GM23248 (cell line): ENCODE measurements around the gene MTPN. TPM values are rescaled to one million over a fixed set of nuclear protein-coding genes. Genes with fewer than 3 reads are reported as not detected.

Experiments
- DNase-seq: peaks from one replicate; pipeline ENCODE4 v3.0.0-alpha.2; 2015
- H2AFZ ChIP-seq: fragments of 200-600 bp; sonication (generic); 2 replicates; pipeline ENCODE4 v1.6.1; 2016; ENCODE audit warnings: antibody characterized with exemption
- H3F3A ChIP-seq: fragments of 200-600 bp; sonication (generic); 2 replicates; pipeline ENCODE4 v1.6.1; 2016; ENCODE audit warnings: mild to moderate bottlenecking, antibody characterized with exemption, mixed run types; ENCODE audit not compliant: insufficient read depth
- H3K27ac ChIP-seq: fragments of 200-600 bp; sonication (generic); 2 replicates; pipeline ENCODE4 v1.5.1; 2016; ENCODE audit warnings: mild to moderate bottlenecking
- H3K27me3 ChIP-seq: fragments of 200-600 bp; sonication (generic); replicated peaks from 2 replicates; pipeline ENCODE4 v1.6.1; 2016; ENCODE audit warnings: mild to moderate bottlenecking; ENCODE audit not compliant: insufficient read depth
- H3K36me3 ChIP-seq: fragments of 200-600 bp; sonication (generic); 2 replicates; pipeline ENCODE4 v1.6.1; 2016; ENCODE audit warnings: low read depth, mild to moderate bottlenecking
- H3K4me1 ChIP-seq: fragments of 200-600 bp; sonication (generic); 2 replicates; pipeline ENCODE4 v1.6.1; 2016; ENCODE audit warnings: mild to moderate bottlenecking; ENCODE audit not compliant: insufficient read depth
- H3K4me2 ChIP-seq: fragments of 200-600 bp; sonication (generic); one replicate; pipeline ENCODE4 v1.6.1; 2016; ENCODE audit warnings: mild to moderate bottlenecking; ENCODE audit not compliant: unreplicated experiment
- H3K4me3 ChIP-seq: fragments of 200-600 bp; sonication (generic); 2 replicates; pipeline ENCODE4 v1.5.1; 2016; ENCODE audit warnings: mild to moderate bottlenecking
- H3K79me2 ChIP-seq: fragments of 200-600 bp; sonication (generic); 2 replicates; pipeline ENCODE4 v1.6.1; 2016; ENCODE audit warnings: mild to moderate bottlenecking; ENCODE audit not compliant: insufficient read depth
- H3K9ac ChIP-seq: fragments of 200-600 bp; sonication (generic); 2 replicates; pipeline ENCODE4 v1.6.1; 2016; ENCODE audit warnings: mild to moderate bottlenecking
- H3K9me2 ChIP-seq: fragments of 200-600 bp; sonication (generic); 2 replicates; pipeline ENCODE4 v1.6.1; 2016; ENCODE audit warnings: mixed run types, mild to moderate bottlenecking, moderate library complexity; ENCODE audit not compliant: insufficient read depth
- H3K9me3 ChIP-seq: fragments of 200-600 bp; sonication (generic); one replicate; pipeline ENCODE4 v1.6.1; 2017; ENCODE audit warnings: low read depth
- H4K20me1 ChIP-seq: fragments of 200-600 bp; sonication (generic); 2 replicates; pipeline ENCODE4 v1.6.0; 2016; ENCODE audit not compliant: insufficient read depth
- EZH2 ChIP-seq: fragments of 200-600 bp; sonication (generic); IDR thresholded peaks from 2 replicates; pipeline ENCODE4 v1.6.1; 2018; ENCODE audit warnings: antibody characterized with exemption, mild to moderate bottlenecking; ENCODE audit not compliant: insufficient read depth, poor library complexity, severe bottlenecking
- EZH2phosphoT487 ChIP-seq: fragments of 200-600 bp; sonication (generic); IDR thresholded peaks from 2 replicates; pipeline ENCODE4 v1.6.1; 2018; ENCODE audit warnings: antibody characterized with exemption, moderate library complexity, mild to moderate bottlenecking, low read depth; ENCODE audit not compliant: insufficient read depth
- WGBS, 2 experiments: methylation state at CpG; one replicate each; pipeline ENCODE4 v1.1.6; 2015 to 2017; ENCODE audit warnings: low lambda C conversion rate in 2 of 2, low coverage in 1 of 2; ENCODE audit errors: missing lambda C conversion rate in 2 of 2; 5-methylcytosine and 5-hydroxymethylcytosine counted together
- in situ Hi-C: fragments of 300-500 bp; cut with MboI; formaldehyde crosslinking; loops from 2 replicates; pipeline ENCODE4 v1.15.0; 2020
- polyA plus RNA-seq: library from polyadenylated mRNA; unstranded; fragments of >200 nt; fragmentation: Nextera tagmentation; extraction: Ambion mirVana; gene quantifications from 2 replicates; pipeline ENCODE4 v1.2.1, GENCODE V29; 2016
- total RNA-seq: library from RNA; depleted of rRNA; stranded (reverse); fragments of >200 nt; shearing (Covaris generic); gene quantifications from 2 replicates; pipeline ENCODE4 v1.2.3, GENCODE V29; 2014

MTPN gene
- total and polyA plus RNA-seq, 2 experiments from 2014 or later, result 133 to 145 TPM

DNA sequence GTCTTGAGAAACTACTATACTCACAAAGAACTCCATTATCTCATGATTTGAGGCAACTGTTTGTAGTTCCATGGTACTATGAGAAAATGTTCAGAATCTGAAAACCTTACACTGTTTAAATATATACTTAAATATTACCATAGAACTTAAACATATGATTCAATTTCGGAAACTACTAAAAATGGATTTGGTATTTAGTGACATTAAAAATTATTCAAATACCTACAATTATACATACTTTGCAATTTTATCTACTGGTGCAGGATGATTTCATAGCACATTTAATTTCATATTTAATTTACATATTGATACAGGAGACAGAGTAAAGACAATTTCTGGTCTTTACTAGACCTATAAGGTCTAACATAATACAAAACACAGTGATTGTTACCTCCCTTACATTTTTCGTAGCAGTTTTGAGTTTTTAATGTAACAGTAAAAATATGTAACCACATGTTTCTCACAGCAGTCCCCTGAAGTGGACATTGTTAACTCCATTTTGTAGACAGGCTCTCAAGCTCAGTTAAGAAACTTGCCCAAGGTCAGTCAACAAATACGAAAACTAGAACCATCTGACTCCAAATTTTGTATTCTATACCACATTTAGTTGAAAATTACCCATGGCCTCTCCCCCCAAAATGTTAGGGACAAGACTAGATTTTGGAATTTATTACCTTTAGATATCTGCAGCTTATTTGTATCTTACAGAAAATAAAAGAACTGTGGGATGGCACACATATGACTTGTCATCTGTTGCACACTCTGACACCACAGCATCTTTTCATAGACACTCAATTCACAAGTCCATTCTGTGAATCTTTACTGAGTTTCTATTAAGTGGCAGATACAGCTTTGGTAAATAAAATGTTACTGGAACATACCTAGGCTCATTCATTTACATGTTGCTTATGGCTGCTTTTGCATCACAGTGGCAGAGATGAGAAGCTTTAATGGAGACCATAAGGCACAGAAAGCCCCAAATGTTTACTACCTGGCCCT lies 36.8 kb downstream of the MTPN start:
- H3K9ac ChIP-seq, result no peak overlapping the region
- DNase-seq, result no peak
- no peaks in the 10 kb centered on the region for H3K27me3 ChIP-seq
- H3K4me2 ChIP-seq, result no peak overlapping the region
- H3F3A ChIP-seq, result no peaks in the 10 kb centered on the region
- 97 to 99% methylated on average over 3 of the region's 3 CpGs for WGBS, 2 experiments
- H3K79me2 ChIP-seq, result peaks cover 98% of the 10 kb centered on the region
- in situ Hi-C loops, result no loop called here
- H3K9me3 ChIP-seq, result no peaks in the 10 kb centered on the region
- H4K20me1 ChIP-seq, result no peaks in the 10 kb centered on the region
- H3K27ac ChIP-seq, result no peak overlapping the region
- 0 out of 2 replicates have a peak, but pooled peaks cover under 1% of the 10 kb centered on the region for H3K36me3 ChIP-seq
- H3K4me1 ChIP-seq, result peaks cover 19% of the 10 kb centered on the region
- H3K4me3 ChIP-seq, result no peak overlapping the region
- TF ChIP-seq EZH2 (no peak), EZH2phosphoT487 (no peak)
- no peak overlapping the region for H2AFZ ChIP-seq
- H3K9me2 ChIP-seq, result no peaks in the 10 kb centered on the region

DNA sequence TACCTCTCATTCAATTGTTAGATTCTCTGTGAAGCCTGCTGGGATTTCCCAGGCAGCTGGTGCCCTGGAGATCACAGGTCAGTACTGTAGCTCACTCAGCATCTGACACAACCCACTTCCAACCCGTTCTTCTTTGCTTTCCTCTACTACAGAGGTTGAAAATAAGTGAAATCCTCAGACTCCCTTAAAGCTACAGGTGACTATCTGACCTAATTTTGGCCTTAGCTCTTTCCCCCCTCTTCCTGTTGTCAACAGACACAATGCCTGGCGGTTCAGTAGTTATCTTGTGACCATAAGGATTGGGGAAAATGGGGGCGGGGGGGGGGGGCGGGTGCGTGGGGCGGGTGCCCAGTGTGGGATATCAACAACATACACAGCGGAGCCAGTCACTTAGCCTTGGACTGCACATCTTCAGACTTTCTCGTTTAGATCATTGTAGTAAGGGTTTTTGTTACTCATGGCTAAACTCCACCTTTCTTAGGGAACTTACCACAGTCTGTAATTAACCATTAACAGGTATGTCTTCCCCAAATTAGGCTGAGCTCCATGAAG lies 37.8 kb downstream of the MTPN start:
- Histone ChIP-seq H3F3A (no peaks in the 10 kb centered on the region), H3K4me3 (no peak overlapping the region), H3K27ac (no peak overlapping the region), H3K79me2 (peaks cover 98% of the 10 kb centered on the region), H3K4me1 (peaks cover 19% of the 10 kb centered on the region), H3K27me3 (no peaks in the 10 kb centered on the region), H3K9me3 (no peaks in the 10 kb centered on the region), H3K36me3 (no peaks in the 10 kb centered on the region), H4K20me1 (no peaks in the 10 kb centered on the region), H3K4me2 (no peak overlapping the region), H3K9ac (no peak overlapping the region), H3K9me2 (no peaks in the 10 kb centered on the region), H2AFZ (no peak overlapping the region)
- 69% methylated on average over 6 to 8 of the region's 8 CpGs for WGBS, 2 experiments
- TF ChIP-seq EZH2, result no peak
- no peak for TF ChIP-seq EZH2phosphoT487
- no peak for DNase-seq
- in situ Hi-C loops, result no loop called here

DNA sequence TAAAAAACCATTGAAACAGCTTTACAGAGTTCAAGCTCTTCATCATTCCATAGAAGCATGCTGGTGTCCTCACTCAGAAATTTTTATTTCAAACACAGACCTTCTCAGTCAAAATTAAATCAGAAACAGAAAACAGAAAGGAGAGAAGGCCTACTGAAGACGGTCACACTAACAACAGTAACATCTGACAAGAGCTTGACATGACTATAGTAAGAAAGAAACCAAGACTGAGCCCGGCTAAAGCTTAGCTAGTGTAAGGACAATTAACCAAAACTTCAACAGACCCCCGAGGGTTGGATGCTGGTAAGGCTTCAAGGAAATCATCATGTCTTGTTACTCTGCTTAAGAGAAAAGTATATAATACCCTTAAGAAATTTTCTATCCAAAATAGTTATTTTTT lies 38.6 kb downstream of the MTPN start:
- Histone ChIP-seq H3K9ac (no peak overlapping the region), H3K79me2 (peaks cover 98% of the 10 kb centered on the region), H3K9me3 (no peaks in the 10 kb centered on the region), H3K27ac (0 out of 2 replicates have a peak overlapping the region, but pooled peaks have one; percentile 34), H3K4me2 (no peak overlapping the region), H2AFZ (no peak overlapping the region), H4K20me1 (no peaks in the 10 kb centered on the region), H3K27me3 (no peaks in the 10 kb centered on the region), H3K9me2 (no peaks in the 10 kb centered on the region), H3F3A (no peaks in the 10 kb centered on the region), H3K4me1 (peaks cover 19% of the 10 kb centered on the region), H3K4me3 (no peak overlapping the region), H3K36me3 (no peaks in the 10 kb centered on the region)
- in situ Hi-C loops, result no loop called here
- TF ChIP-seq EZH2phosphoT487 (no peak), EZH2 (no peak)
- no peak for DNase-seq
- 52 to 58% methylated on average over 3 of the region's 3 CpGs for WGBS, 2 experiments

DNA sequence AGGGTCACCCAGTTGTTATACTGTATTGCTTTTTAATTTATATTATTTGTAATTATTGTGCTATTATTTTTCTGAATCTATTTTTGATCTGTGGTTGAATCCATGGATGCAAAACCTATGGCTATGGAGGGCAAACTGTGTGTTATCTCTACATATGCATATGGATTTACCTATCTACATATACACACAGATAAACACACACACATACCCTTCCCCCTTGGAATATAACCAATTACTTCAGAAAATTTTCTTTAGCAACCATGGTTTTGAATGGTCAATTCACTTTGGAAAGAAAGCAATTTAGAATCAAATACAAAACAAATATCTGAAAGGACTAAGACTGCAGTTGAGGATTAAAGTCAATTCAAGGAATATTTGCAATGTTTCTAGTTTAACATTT lies 39.1 kb downstream of the MTPN start:
- H3K27me3 ChIP-seq, result no peaks in the 10 kb centered on the region
- no peak for TF ChIP-seq EZH2
- TF ChIP-seq EZH2phosphoT487, result no peak
- H3K9me2 ChIP-seq, result no peaks in the 10 kb centered on the region
- no peak overlapping the region for H2AFZ ChIP-seq
- H3K9ac ChIP-seq, result no peak overlapping the region
- in situ Hi-C loops, result no loop called here
- H3K79me2 ChIP-seq, result peaks cover 98% of the 10 kb centered on the region
- no peaks in the 10 kb centered on the region for H3K36me3 ChIP-seq
- no peak overlapping the region for H3K4me3 ChIP-seq
- H4K20me1 ChIP-seq, result no peaks in the 10 kb centered on the region
- no peak for DNase-seq
- peak overlapping the region; percentile 42 for H3K4me2 ChIP-seq
- no peaks in the 10 kb centered on the region for H3F3A ChIP-seq
- peaks cover 19% of the 10 kb centered on the region for H3K4me1 ChIP-seq
- peak overlapping the region; percentile 34; the same call in 1 of the 2 replicates for H3K27ac ChIP-seq
- no peaks in the 10 kb centered on the region for H3K9me3 ChIP-seq
